HT1080 (cell line): ENCODE measurements around the gene FAM20A. TPM values are rescaled to one million over a fixed set of nuclear protein-coding genes. Genes with fewer than 3 reads are reported as not detected.
"Not testable (repeated sequence)": the region's sequence is repeated elsewhere in the genome, so short reads cannot be mapped to it uniquely, and the experiment has no call there.

Source experiments
- DNase-seq: peaks from one replicate; pipeline ENCODE4 v3.0.0-alpha.2; 2015; ENCODE audit warnings: low read depth
- total RNA-seq: library from RNA; depleted of rRNA; stranded (reverse); fragments of >200 nt; shearing (Covaris generic); gene quantifications from 2 replicates; pipeline ENCODE4 v1.2.3, GENCODE V29; 2014

FAM20A gene
- total RNA-seq, 1 experiment from 2014 or later: not detected

- no peak for DNase-seq
These were observed 73.9 kb downstream of the FAM20A start for GRCh38 chr17:68527314-68527713.

DNA sequence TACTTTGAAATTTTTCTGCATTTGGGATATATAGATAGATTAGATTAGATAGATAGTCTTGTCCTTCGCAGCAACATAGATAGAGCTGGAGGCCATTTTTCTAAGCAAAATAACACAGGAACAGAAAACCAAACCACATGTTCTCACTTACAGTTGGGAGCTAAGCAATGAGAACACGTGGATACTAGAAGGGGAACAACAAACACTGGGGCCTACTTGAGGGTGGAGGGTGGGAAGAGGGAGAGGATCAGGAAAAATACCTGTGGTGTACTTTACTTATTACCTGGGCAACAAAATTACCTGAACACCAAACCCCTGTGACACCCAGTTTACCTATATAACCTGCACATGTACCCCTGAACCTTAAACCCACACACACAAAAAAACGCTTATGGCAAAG, 74.6 kb downstream of the FAM20A start:
- DNase-seq: no peak

GRCh38 chr17:68522266-68522665, 78.9 kb downstream of the FAM20A start:
- DNase-seq: no peak

- no peak for DNase-seq
These were observed 81.3 kb downstream of the FAM20A start for GRCh38 chr17:68519911-68520310.

DNA sequence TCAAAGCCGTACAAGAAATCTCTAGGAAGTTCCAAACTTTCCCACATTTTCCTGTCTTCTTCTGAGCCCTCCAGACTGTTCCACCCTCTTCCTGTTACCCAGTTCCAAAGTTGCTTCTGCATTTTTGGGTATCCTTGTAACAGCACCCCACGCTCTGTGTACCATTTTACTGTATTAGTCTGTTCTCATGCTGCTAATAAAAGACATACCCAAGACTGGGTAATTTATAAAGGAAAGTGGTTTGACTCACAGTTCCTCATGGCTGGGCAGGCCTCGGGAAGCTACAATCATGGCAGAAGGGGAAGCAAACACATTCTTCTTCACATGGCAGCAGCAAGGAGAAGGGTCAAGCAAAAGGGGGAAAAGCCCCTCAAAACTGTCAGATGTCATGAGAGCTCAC, 82.1 kb downstream of the FAM20A start:
- not testable (repeated sequence) for DNase-seq

- DNase-seq: no peak
These were observed 82.9 kb downstream of the FAM20A start for GRCh38 chr17:68518063-68518815.

DNA sequence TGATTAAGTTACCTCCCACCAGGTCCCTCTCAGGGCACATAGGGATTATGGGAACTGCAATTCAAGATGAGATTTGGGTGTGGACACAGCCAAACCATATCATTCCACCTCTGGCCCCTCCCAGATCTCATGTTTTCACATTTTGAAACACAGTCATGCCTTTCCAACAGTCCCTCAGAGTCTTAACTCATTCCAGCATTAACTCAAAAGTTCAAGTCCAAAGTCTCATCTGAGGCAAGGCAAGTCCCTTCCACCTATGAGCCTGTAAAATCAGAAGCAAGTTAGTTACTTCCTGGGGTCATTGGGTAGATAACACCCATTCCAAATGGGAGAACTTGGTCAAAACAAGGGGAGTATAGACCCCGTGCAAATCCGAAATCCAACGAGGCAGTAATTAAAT, 83.6 kb downstream of the FAM20A start:
- DNase-seq: not testable (repeated sequence)

DNA sequence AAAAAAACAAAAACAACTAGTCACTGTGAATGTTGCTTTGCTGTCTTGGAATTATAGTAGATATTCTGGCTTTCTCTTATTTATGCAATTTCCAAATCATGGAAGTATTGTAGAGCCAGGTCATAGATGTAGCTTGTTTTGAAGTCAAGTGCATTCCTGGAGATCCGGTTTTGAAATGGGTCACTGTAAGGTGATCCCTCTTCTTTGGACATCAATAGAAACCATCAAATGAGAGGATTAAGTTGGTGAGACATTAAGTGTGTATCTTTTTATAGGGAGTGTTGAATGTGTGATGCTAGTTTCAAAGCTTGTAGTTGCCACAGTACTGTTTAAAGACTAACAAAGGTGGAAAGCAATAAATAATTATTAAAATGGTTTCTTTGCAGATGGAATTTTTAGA, 84.4 kb downstream of the FAM20A start:
- DNase-seq: no peak

DNA sequence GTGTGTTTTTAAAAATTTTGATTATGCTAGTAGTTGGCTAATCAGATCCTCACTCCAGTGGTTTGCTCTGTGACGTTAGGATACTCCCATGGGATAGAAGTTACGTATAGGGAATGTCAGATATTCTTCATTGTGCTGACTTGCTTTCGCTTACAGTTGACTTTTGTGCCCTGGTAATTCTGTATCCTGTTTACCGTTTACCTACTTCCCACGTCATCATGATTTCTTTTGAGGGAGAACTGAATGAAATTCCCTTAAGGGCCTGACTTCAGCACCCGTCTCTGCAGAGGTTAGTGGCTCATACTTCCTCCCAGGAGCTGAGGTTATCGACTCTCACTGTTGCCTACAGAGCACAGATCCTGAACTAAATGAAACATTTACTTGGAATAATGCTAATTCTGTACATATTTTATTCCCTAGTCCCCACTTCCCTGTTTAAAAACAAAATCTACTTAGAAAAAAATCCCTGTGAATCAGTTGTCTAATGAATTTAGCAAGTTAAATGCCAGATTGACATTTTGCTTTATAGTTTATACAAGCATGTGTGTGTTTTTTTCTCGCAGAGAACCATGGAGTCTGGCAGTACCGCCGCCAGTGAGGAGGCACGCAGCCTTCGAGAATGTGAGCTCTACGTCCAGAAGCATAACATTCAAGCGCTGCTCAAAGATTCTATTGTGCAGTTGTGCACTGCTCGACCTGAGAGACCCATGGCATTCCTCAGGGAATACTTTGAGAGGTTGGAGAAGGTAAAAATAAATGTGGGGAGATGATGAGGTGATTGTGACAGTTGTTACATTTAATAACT, 86.1 kb downstream of the FAM20A start:
- DNase-seq: no peak

GRCh38 chr17:68513932-68514331, 87.2 kb downstream of the FAM20A start:
- DNase-seq: no peak

- DNase-seq: peak; percentile 35
These were observed 88.2 kb downstream of the FAM20A start for GRCh38 chr17:68512960-68513474.

- peak; percentile 90 for DNase-seq
These were observed 88.8 kb downstream of the FAM20A start, which contains the start of gene PRKAR1A for GRCh38 chr17:68512247-68512959. Gene PRKAR1A, plus strand, starts transcription at chr17:68512430. Its CDS starts 2,970 bp downstream, at chr17:68515400.

DNA sequence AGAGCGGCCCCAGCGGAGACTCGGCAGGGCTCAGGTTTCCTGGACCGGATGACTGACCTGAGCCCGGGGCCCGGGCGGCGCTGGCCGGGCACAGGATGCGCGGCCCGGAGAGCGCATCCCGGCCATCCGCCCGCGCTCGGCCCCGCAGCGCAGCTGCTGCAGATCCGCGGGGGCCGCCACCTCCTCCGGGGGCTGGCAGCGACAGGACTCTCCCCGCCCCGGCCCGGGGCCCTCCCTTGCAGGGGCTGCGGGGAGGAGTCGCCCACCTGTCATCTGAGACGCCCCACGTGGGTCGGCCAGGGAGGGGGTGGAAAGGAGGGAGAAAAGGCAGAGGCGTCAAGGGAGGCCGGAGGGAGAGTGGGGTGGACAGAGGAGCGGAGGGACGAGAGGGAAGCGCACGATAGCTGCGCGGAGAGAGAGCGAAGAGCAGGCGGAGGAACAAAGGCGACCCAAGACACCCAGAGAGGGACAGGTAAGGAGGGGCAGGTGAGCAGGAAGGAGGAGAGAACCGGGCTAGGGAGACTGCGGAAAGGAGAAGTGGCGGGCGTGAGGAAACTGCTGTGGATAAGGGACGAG, 89.4 kb downstream of the FAM20A start:
- DNase-seq: peak; percentile 70

DNA sequence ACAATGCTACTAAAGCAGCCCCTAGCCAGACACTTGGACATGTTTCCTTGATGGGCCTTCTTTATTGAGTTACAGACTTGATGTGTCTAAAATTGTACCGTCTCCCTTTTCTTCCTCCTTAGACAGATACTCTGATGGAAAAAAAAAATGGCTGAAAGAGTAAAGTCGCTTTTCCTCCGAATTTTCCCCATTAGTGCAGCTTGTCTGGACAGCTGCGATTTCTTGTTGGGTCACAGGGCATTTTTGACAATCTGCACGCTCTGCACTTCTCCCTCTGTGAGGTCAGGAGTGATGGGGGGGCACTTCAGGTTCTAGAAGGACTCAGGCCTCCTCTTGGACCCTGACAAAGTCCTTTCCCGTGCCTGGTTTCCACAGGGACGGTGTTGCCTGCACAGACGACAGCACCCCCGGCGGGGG, 89.9 kb downstream of the FAM20A start:
- DNase-seq: no peak

DNA sequence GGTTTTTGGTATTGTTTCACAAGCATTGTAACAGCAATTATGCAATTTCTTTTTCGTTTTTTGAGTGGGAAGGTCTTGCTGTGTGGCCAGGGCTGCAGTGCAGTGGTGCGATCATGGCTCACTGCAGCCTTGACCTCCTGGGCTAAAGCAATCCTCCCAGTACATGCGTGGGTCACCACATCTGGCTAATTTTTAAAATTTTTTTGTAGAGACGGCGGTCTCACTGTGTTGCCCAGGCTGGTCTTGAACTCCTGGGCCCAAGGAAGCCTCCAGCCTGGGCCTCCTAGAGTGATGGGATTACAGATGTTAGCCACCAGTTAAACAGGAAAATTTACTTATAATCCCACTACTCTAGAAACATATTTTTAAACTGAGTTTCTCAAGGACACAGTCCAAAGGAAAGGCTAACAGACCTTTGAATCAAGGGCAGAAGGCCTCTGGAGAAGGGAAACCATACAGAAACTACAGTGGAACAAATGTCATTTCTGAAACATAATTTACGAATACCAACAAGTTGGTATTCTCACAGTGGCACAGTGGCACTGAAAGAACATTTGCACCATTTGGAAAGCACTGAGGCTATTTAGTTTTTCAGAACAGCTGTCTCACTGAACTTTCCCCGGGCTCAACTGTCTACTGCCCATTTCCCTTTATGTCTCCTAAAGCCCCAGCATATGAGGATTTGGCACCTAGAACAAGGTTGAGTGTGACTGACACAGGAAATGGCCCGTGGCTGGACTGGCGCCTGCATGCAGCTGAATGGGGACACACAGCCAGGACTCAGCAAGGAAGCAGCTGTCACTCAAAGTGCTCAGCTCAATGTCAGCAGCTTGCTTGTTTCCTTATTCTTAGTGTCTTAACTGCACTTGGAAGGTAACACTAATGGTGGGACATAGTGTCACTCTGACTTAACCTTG, 91.8 kb downstream of the FAM20A start:
- peak; percentile 22 for DNase-seq

GRCh38 chr17:68507576-68507975, 93.6 kb downstream of the FAM20A start:
- no peak for DNase-seq

GRCh38 chr17:68505951-68506350, 95.2 kb downstream of the FAM20A start:
- DNase-seq: no peak

GRCh38 chr17:68501074-68501473, 100.1 kb downstream of the FAM20A start:
- no peak for DNase-seq

DNA sequence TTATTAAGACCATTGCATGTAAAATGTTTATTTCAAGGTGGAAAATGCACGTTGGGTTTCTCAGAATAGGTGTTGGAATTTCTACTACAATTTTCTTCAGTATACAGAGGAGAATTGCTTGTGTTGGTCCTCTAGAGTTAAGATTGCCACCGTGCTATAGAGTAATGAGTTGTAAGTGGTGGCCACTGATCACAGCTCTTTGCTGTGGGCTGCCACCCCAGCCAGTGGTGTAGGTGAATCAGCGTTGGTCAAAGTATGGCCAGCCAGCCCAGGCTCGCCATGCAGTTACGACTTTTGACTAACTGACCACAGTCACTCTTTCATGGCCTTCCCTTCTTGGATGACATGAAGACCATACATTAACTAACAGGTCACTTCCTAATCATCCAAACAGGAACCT, 101.6 kb downstream of the FAM20A start:
- no peak for DNase-seq
